ENCODE data around the gene MORC2. TPM values are rescaled to one million over a fixed set of nuclear protein-coding genes. Genes with fewer than 3 reads are reported as not detected.

The MORC2 gene
- total and polyA plus RNA-seq, 2 of the 13 experiments (the other 11 are each of a cell fraction or from before 2014, with no cell fraction given): 11.9 to 18.3 TPM

DNA sequence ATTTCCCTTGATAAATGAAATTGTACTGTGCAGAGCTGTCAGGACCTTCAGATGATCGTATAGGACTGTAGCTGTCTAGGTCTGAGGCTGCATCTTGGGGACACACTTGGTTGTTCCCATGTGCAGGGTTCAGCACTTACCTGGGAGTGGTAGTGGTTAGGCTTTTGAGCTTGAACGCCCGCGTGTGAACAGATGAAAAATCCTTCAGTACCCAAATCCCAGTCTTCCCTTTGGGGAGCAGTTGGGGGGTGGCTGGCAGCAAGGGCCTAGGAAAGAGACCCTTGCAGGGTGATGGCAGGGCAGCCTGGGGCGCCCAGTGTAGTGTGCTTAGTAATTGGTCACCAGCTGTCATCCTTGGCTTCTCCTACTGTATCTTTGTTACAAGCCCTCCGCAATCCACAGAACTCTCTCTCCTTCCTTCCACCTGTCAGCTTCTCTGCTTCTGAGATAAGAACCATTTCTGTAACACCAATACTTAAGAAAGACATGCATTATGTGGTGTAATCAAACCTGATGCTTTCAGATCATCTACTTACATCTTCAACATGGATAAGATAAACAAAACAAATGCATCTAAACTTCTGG, 64.6 kb downstream of the MORC2 start:
- Histone ChIP-seq H3K4me1 (ENCODE audit: insufficient read depth, low read length) (no peaks in the 10 kb centered on the region), H3K9me3 (ENCODE audit: low read length) (no peaks in the 10 kb centered on the region), H3K9ac (ENCODE audit: insufficient read depth, low read depth, low read length) (no peak overlapping the region), H3K27me3 (ENCODE audit: control insufficient read depth in 1 of 2, insufficient read depth in 2 of 2, low read length in 2 of 2) (no peaks in the 10 kb centered on the region), H4K20me1 (ENCODE audit: insufficient read depth, low read length) (no peaks in the 10 kb centered on the region), H3K27ac (ENCODE audit: extremely low read length, insufficient read depth, low read length) (no peak overlapping the region), H3K79me2 (ENCODE audit: insufficient read depth, low read length) (no peaks in the 10 kb centered on the region), H2AFZ (ENCODE audit: low read length) (no peak overlapping the region), H3K4me3 (replicated peaks in 1 of 3; ENCODE audit: insufficient read depth in 1 of 3, low read depth in 2 of 3, low read length in 3 of 3) (no peak overlapping the region), H3K36me3 (replicated peaks in 1 of 2; ENCODE audit: control insufficient read depth in 1 of 2, insufficient read depth in 2 of 2, low read length in 2 of 2) (peaks cover 6 to 14% of the 10 kb centered on the region in 2 experiments; a peak in 2 of 5 replicates), H3K4me2 (ENCODE audit: low read depth, low read length) (no peak overlapping the region)
- FAIRE-seq (no peak), ATAC-seq (no peak), DNase-seq (ENCODE audit: low spot score) (no peak)
- ChIA-PET POLR2A (no interaction called here), CTCF (ENCODE audit: low intra/inter-chr PET ratio, low total read pairs) (no interaction called here)
- in situ Hi-C loops (cut with HindIII; ENCODE audit: extremely low pct_ligation_motif_present, low pct_unique_long_range_greater_than_20kb): no loop called here
- TF ChIP-seq, protein P1, sequence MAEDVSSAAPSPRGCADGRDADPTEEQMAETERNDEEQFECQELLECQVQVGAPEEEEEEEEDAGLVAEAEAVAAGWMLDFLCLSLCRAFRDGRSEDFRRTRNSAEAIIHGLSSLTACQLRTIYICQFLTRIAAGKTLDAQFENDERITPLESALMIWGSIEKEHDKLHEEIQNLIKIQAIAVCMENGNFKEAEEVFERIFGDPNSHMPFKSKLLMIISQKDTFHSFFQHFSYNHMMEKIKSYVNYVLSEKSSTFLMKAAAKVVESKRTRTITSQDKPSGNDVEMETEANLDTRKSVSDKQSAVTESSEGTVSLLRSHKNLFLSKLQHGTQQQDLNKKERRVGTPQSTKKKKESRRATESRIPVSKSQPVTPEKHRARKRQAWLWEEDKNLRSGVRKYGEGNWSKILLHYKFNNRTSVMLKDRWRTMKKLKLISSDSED (CRISPR knock-in tag; IDR thresholded peaks at IDR 0.05): no peak
- TF ChIP-seq SMAD1 (CRISPR knock-in tag; IDR thresholded peaks at IDR 0.05; ENCODE audit: borderline replicate concordance, low read depth) (no peak), GTF2F1 (IDR thresholded peaks at IDR 0.05; ENCODE audit: low read length) (no peak), CHCHD3 (CRISPR knock-in tag; IDR thresholded peaks at IDR 0.05) (no peak), CBX2 (IDR thresholded peaks at IDR 0.05; ENCODE audit: low read depth, low read length) (no peak), CBX2 (CRISPR knock-in tag; IDR thresholded peaks at IDR 0.05; ENCODE audit: low read depth) (no peak), ZFP41 (CRISPR knock-in tag; IDR thresholded peaks at IDR 0.05; ENCODE audit: borderline replicate concordance) (no peak), CCAR2 (optimal IDR thresholded peaks at IDR 0.05; ENCODE audit: low read depth, low read length) (no peak), ZNF414 (CRISPR knock-in tag; IDR thresholded peaks at IDR 0.05) (no peak), ZNF558 (CRISPR knock-in tag; IDR thresholded peaks at IDR 0.05; ENCODE audit: borderline replicate concordance) (no peak)
- TF ChIP-seq, protein P2, sequence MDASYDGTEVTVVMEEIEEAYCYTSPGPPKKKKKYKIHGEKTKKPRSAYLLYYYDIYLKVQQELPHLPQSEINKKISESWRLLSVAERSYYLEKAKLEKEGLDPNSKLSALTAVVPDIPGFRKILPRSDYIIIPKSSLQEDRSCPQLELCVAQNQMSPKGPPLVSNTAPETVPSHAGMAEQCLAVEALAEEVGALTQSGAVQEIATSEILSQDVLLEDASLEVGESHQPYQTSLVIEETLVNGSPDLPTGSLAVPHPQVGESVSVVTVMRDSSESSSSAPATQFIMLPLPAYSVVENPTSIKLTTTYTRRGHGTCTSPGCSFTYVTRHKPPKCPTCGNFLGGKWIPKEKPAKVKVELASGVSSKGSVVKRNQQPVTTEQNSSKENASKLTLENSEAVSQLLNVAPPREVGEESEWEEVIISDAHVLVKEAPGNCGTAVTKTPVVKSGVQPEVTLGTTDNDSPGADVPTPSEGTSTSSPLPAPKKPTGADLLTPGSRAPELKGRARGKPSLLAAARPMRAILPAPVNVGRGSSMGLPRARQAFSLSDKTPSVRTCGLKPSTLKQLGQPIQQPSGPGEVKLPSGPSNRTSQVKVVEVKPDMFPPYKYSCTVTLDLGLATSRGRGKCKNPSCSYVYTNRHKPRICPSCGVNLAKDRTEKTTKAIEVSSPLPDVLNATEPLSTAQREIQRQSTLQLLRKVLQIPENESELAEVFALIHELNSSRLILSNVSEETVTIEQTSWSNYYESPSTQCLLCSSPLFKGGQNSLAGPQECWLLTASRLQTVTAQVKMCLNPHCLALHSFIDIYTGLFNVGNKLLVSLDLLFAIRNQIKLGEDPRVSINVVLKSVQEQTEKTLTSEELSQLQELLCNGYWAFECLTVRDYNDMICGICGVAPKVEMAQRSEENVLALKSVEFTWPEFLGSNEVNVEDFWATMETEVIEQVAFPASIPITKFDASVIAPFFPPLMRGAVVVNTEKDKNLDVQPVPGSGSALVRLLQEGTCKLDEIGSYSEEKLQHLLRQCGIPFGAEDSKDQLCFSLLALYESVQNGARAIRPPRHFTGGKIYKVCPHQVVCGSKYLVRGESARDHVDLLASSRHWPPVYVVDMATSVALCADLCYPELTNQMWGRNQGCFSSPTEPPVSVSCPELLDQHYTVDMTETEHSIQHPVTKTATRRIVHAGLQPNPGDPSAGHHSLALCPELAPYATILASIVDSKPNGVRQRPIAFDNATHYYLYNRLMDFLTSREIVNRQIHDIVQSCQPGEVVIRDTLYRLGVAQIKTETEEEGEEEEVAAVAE (CRISPR knock-in tag; IDR thresholded peaks at IDR 0.05; ENCODE audit: borderline replicate concordance): no peak
- TF ChIP-seq, protein P3, sequence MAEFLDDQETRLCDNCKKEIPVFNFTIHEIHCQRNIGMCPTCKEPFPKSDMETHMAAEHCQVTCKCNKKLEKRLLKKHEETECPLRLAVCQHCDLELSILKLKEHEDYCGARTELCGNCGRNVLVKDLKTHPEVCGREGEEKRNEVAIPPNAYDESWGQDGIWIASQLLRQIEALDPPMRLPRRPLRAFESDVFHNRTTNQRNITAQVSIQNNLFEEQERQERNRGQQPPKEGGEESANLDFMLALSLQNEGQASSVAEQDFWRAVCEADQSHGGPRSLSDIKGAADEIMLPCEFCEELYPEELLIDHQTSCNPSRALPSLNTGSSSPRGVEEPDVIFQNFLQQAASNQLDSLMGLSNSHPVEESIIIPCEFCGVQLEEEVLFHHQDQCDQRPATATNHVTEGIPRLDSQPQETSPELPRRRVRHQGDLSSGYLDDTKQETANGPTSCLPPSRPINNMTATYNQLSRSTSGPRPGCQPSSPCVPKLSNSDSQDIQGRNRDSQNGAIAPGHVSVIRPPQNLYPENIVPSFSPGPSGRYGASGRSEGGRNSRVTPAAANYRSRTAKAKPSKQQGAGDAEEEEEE (CRISPR knock-in tag; IDR thresholded peaks at IDR 0.05; ENCODE audit: borderline replicate concordance): no peak
- 89% methylated on average over 3 of the region's 6 CpGs for WGBS (ENCODE audit: low lambda C conversion rate)
- intact Hi-C loops (cut with micrococcal nuclease; ENCODE audit: unreplicated experiment): no loop called here
- no TSS peak for BruUV-seq (replicated peaks)

Data from HepG2 (cell line).